DND-41 (cell line): ENCODE data around the gene COPS9.
A peak's percentile ranks its signal among the peaks of the same experiment; 100 is the strongest.

ENCODE experiments used
- ATAC-seq: fragments of 200-7000 bp; cut with Tn5 transposase; 3 replicates; pipeline ENCODE4 v1.9.1; 2021; ENCODE audit warnings: low read depth; ENCODE audit not compliant: insufficient read depth
- DNase-seq: peaks from one replicate; pipeline ENCODE4 v3.0.0-alpha.2; 2020
- H2AFZ ChIP-seq: 2 replicates; pipeline ENCODE4 v1.6.0; 2012; ENCODE audit warnings: low read depth, low read length
- H3K27ac ChIP-seq: 2 replicates; pipeline ENCODE4 v1.5.1; 2012; ENCODE audit warnings: low read length, inconsistent platforms
- H3K27me3 ChIP-seq: fragments of 200-600 bp; sonication (generic); 2 replicates; pipeline ENCODE4 v1.6.0; 2012; ENCODE audit warnings: low read length, mild to moderate bottlenecking, inconsistent platforms; ENCODE audit not compliant: insufficient read depth, poor library complexity
- H3K36me3 ChIP-seq: 2 replicates; pipeline ENCODE4 v1.5.1; 2012; ENCODE audit warnings: low read length, inconsistent platforms; ENCODE audit not compliant: insufficient read depth
- H3K4me1 ChIP-seq: 2 replicates; pipeline ENCODE4 v1.5.1; 2012; ENCODE audit warnings: mild to moderate bottlenecking, low read length; ENCODE audit not compliant: insufficient read depth
- H3K4me2 ChIP-seq: 2 replicates; pipeline ENCODE4 v1.6.0; 2012; ENCODE audit warnings: mild to moderate bottlenecking, moderate library complexity, low read length, inconsistent platforms; ENCODE audit not compliant: insufficient read depth
- H3K4me3 ChIP-seq, 2 experiments: fragments of 200-600 bp in 1 of 2; shearing (Covaris generic) in 1 of 2; 2 replicates each; pipeline ENCODE4 v1.5.1; 2012 to 2016; ENCODE audit warnings: inconsistent platforms in 2 of 2, low read length in 2 of 2, mild to moderate bottlenecking in 2 of 2, low read depth in 1 of 2, moderate library complexity in 1 of 2
- H3K79me2 ChIP-seq: 2 replicates; pipeline ENCODE4 v1.6.0; 2012; ENCODE audit warnings: low read length, inconsistent platforms; ENCODE audit not compliant: insufficient read depth
- H3K9ac ChIP-seq: 2 replicates; pipeline ENCODE4 v1.6.0; 2012; ENCODE audit warnings: low read depth, mild to moderate bottlenecking, inconsistent platforms, low read length, moderate library complexity
- H3K9me3 ChIP-seq: 2 replicates; pipeline ENCODE4 v1.5.1; 2012; ENCODE audit warnings: low read length, moderate library complexity, mild to moderate bottlenecking, inconsistent platforms; ENCODE audit not compliant: insufficient read depth, severe bottlenecking
- H4K20me1 ChIP-seq: 2 replicates; pipeline ENCODE4 v1.6.0; 2012; ENCODE audit warnings: low read length; ENCODE audit not compliant: insufficient read depth
- EZH2 ChIP-seq: IDR thresholded peaks from 3 replicates; pipeline ENCODE4 v1.6.1; 2012; ENCODE audit warnings: borderline replicate concordance, low read depth, mild to moderate bottlenecking, moderate library complexity, low read length, inconsistent platforms; ENCODE audit not compliant: severe bottlenecking
- TF ChIP-seq, protein P1 (sequence below): IDR thresholded peaks from 2 replicates; pipeline ENCODE4 v1.5.1; 2012; ENCODE audit warnings: borderline replicate concordance, low read length, moderate library complexity, mild to moderate bottlenecking; ENCODE audit not compliant: poor library complexity, severe bottlenecking; ENCODE audit errors: extremely low read depth

Gene COPS9

DNA sequence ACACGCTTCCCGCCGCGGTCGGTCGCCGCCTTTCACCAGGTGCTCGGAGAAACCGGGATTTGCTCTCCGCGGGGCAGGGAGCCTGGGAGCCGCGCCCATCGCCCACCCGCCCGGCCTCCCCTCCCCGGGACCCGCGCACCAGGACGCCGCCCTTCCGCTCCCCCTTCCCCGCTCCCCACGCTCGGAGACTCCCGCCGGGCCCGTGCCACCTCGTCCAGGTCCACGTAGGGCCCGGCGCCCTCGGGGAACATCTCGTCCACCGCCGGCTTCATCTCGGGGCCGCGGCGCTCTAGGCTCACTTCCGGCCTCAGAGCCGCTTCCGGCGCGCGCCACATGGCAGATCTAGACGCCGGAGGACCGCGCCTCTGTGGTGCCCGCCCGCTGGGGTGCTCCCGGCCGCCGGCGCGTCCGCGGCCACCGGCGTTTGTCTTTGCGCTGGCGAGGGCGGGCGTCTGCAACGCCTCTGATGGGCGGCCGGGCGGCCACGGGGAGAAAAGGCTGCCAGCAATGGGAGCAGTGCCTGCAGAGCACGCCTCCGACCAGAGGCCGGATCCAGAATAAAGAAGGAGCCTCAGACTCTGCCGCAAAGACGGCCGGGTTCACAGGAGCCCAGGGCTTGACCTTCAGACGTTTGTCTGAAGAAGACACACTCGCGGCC, at the start of gene COPS9:
Gene COPS9 (minus strand): TSS at position 293 of the 658 bp plus-strand sequence. CDS start 21 bp downstream, at position 272.
- Histone ChIP-seq H3K9ac (peak within 1 kb of the TSS; percentile 92), H3K79me2 (peaks cover 35% of the 10 kb centered on the region), H3K27me3 (peaks cover 2% of the 10 kb centered on the region), H3K4me3 (peak within 1 kb of the TSS; percentile 91 to 93), H4K20me1 (peaks cover 15% of the 10 kb centered on the region), H3K4me2 (peak within 1 kb of the TSS; percentile 99), H3K4me1 (peaks cover 26% of the 10 kb centered on the region), H3K27ac (peak within 1 kb of the TSS; percentile 78), H2AFZ (peak within 1 kb of the TSS; percentile 100), H3K9me3 (no peaks in the 10 kb centered on the region), H3K36me3 (peaks cover 31% of the 10 kb centered on the region)
- peak; percentile 98 for ATAC-seq
- TF ChIP-seq EZH2 = no peak
- TF ChIP-seq, protein P1, sequence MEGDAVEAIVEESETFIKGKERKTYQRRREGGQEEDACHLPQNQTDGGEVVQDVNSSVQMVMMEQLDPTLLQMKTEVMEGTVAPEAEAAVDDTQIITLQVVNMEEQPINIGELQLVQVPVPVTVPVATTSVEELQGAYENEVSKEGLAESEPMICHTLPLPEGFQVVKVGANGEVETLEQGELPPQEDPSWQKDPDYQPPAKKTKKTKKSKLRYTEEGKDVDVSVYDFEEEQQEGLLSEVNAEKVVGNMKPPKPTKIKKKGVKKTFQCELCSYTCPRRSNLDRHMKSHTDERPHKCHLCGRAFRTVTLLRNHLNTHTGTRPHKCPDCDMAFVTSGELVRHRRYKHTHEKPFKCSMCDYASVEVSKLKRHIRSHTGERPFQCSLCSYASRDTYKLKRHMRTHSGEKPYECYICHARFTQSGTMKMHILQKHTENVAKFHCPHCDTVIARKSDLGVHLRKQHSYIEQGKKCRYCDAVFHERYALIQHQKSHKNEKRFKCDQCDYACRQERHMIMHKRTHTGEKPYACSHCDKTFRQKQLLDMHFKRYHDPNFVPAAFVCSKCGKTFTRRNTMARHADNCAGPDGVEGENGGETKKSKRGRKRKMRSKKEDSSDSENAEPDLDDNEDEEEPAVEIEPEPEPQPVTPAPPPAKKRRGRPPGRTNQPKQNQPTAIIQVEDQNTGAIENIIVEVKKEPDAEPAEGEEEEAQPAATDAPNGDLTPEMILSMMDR = peak; percentile 9
- peak; percentile 88 for DNase-seq

DNA sequence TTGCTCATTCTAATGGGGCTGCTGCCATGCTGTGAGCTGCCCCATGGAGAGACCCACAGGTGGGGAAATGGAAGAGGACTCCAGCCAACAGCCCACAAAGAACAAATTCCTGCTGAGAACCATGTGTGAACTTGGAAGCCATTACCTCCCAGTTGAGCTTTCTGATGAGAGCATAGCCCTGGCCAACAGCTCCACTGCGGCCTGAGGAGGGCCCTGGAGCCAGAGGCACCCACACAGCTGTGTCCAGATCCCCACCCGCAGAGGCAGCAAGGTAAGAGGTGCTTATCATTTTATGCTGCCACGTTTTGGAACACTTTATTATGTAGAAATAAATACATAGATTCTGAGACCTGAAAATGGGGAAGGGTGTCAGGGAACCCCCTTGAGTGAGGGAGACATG, 48.6 kb upstream of the COPS9 start:
- TF ChIP-seq, protein P1 = no peak
- no peak for TF ChIP-seq EZH2
- Histone ChIP-seq H4K20me1 (no peaks in the 10 kb centered on the region; the same call in 1 of the 2 replicates), H3K27me3 (peaks cover 22% of the 10 kb centered on the region), H3K4me1 (no peaks in the 10 kb centered on the region), H3K36me3 (no peaks in the 10 kb centered on the region), H3K9me3 (peaks cover 3% of the 10 kb centered on the region), H3K4me3 (no peak overlapping the region), H2AFZ (no peak overlapping the region), H3K27ac (no peak overlapping the region), H3K9ac (no peak overlapping the region), H3K4me2 (no peak overlapping the region), H3K79me2 (no peaks in the 10 kb centered on the region)
- DNase-seq (no peak), ATAC-seq (no peak)

DNA sequence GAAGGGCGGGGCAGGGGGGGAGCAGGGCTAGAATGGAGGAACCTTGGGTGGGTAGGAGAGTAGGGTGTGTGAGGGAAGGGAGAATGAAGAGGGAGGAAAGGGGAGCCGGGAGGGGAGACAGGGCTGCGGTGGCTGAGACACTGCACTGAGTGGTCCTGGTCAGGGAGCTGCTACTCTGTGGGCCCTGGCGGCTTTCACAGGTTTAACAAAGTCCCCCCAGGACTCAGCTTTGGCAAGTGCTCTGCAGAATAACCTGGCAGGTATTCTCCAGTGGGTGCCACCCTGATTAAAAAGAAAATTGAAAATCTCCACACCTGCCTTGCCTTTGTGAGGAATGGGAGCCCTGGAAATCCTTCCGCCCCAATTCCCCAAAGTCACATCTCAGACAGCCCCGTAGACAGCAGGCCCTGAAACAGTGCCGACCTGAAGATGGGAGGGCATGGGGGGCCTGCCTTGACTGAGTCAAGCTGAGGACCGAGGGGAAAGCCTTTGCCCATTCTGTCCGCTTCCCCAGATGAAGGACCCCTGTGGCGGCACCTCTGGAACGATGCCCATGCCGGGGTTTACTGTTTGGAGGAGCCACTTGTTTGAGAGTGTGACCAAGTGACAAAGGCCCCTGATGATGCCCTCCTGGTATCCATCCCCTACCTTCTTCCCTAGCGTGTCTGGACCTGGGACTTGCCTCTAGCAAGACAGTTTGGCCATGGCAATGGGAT, 47.9 kb upstream of the COPS9 start:
- H2AFZ ChIP-seq = no peak overlapping the region
- ATAC-seq = no peak

More for the DNA sequence above, 47.9 kb upstream of the COPS9 start:
- H4K20me1 ChIP-seq = no peaks in the 10 kb centered on the region; the same call in 1 of the 2 replicates
- no peak overlapping the region for H3K4me2 ChIP-seq
- no peak for DNase-seq
- peaks cover 22% of the 10 kb centered on the region for H3K27me3 ChIP-seq
- H3K36me3 ChIP-seq = no peaks in the 10 kb centered on the region
- no peak overlapping the region for H3K27ac ChIP-seq
- no peaks in the 10 kb centered on the region for H3K79me2 ChIP-seq
- H3K4me1 ChIP-seq = no peaks in the 10 kb centered on the region
- TF ChIP-seq, protein P1 = no peak
- TF ChIP-seq EZH2 = no peak
- no peak overlapping the region for H3K4me3 ChIP-seq
- no peak overlapping the region for H3K9ac ChIP-seq
- peaks cover 3% of the 10 kb centered on the region for H3K9me3 ChIP-seq
